PC-9 (cell line): ENCODE measurements around the gene ZNF501.

Experiments used
- EZH2 ChIP-seq: fragments of 200-600 bp; sonication (generic); IDR thresholded peaks from 2 replicates; pipeline ENCODE4 v1.8.0; 2017; ENCODE audit warnings: antibody characterized with exemption, low read depth
- TF ChIP-seq, protein P1 (sequence below): fragments of 200-600 bp; sonication (generic); conservative IDR thresholded peaks from 2 replicates; pipeline ENCODE4 v1.6.1; 2017; ENCODE audit warnings: mixed run types, antibody characterized with exemption, mild to moderate bottlenecking, moderate library complexity

DNA sequence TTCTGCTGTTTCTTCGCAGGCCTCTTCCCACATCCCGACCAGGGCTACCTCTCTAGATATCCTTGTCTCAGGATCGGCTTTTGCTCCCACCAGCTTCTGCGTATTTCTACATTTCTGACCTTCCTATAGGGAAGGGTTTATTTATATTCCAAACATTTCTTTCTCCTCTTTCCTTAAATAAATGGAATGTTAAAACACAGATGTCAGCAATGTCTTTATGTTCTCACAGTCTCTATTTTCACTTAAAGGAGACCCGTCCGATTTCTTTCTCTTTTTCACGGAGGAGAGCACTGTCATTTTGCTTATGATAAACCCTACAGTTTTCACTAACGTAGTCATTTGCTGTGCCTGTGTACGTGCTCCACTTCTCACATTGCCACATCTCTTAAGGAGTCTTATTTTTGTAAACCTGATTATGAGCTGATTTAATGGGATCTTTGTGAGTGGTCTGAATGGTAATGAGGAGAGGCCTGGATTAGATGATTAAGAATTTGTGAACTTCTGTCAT, 32.8 kb downstream of the ZNF501 start:
- TF ChIP-seq, protein P1, sequence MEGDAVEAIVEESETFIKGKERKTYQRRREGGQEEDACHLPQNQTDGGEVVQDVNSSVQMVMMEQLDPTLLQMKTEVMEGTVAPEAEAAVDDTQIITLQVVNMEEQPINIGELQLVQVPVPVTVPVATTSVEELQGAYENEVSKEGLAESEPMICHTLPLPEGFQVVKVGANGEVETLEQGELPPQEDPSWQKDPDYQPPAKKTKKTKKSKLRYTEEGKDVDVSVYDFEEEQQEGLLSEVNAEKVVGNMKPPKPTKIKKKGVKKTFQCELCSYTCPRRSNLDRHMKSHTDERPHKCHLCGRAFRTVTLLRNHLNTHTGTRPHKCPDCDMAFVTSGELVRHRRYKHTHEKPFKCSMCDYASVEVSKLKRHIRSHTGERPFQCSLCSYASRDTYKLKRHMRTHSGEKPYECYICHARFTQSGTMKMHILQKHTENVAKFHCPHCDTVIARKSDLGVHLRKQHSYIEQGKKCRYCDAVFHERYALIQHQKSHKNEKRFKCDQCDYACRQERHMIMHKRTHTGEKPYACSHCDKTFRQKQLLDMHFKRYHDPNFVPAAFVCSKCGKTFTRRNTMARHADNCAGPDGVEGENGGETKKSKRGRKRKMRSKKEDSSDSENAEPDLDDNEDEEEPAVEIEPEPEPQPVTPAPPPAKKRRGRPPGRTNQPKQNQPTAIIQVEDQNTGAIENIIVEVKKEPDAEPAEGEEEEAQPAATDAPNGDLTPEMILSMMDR = no peak
- no peak for TF ChIP-seq EZH2
